MG63 (cell line): ENCODE results near the gene LRIG3. TPM values are rescaled to one million over a fixed set of nuclear protein-coding genes. Genes with fewer than 3 reads are reported as not detected.

Experiments
- DNase-seq: peaks from one replicate; pipeline ENCODE4 v3.0.0-alpha.2; 2020
- H3K27me3 ChIP-seq: fragments of 250-450 bp; sonication (Bioruptor Pico); 2 replicates; pipeline ENCODE4 v1.5.1; 2020; ENCODE audit warnings: mild to moderate bottlenecking, moderate library complexity
- H3K36me3 ChIP-seq: fragments of 250-450 bp; sonication (Bioruptor Pico); 2 replicates; pipeline ENCODE4 v1.5.1; 2020; ENCODE audit warnings: mild to moderate bottlenecking, moderate library complexity
- H3K4me3 ChIP-seq: fragments of 250-450 bp; sonication (Bioruptor Pico); 2 replicates; pipeline ENCODE4 v1.5.1; 2020; ENCODE audit warnings: mild to moderate bottlenecking, moderate library complexity
- H3K9me3 ChIP-seq: fragments of 250-450 bp; sonication (Bioruptor Pico); 2 replicates; pipeline ENCODE4 v1.5.1; 2020; ENCODE audit warnings: mild to moderate bottlenecking, moderate library complexity
- total RNA-seq: library from RNA; depleted of rRNA; stranded (reverse); fragments of >200 nt; shearing (Covaris generic); gene quantifications from 2 replicates; pipeline ENCODE4 v1.2.3, GENCODE V29; 2014; ENCODE audit warnings: low replicate concordance

The LRIG3 gene
- total RNA-seq, 1 experiment from 2014 or later = 20.9 TPM

- Histone ChIP-seq H3K36me3 (no peaks in the 10 kb centered on the region), H3K4me3 (no peak overlapping the region), H3K9me3 (no peaks in the 10 kb centered on the region), H3K27me3 (no peaks in the 10 kb centered on the region)
- DNase-seq = no peak
Measured at GRCh38 chr12:58942345-58942744, 22.0 kb upstream of the LRIG3 start.

- no peaks in the 10 kb centered on the region for H3K9me3 ChIP-seq
- no peaks in the 10 kb centered on the region for H3K27me3 ChIP-seq
- no peak for DNase-seq
- H3K36me3 ChIP-seq = no peaks in the 10 kb centered on the region
- H3K4me3 ChIP-seq = no peak overlapping the region
Measured at GRCh38 chr12:58939399-58940100, 19.2 kb upstream of the LRIG3 start.

GRCh38 chr12:58938440-58938839 is 18.1 kb upstream of the LRIG3 start:
- Histone ChIP-seq H3K27me3 (no peaks in the 10 kb centered on the region), H3K4me3 (no peak overlapping the region), H3K36me3 (no peaks in the 10 kb centered on the region), H3K9me3 (no peaks in the 10 kb centered on the region)
- no peak for DNase-seq

GRCh38 chr12:58934528-58934927 is 14.2 kb upstream of the LRIG3 start:
- no peak overlapping the region for H3K4me3 ChIP-seq
- H3K27me3 ChIP-seq = no peaks in the 10 kb centered on the region
- no peaks in the 10 kb centered on the region for H3K36me3 ChIP-seq
- no peak for DNase-seq
- no peaks in the 10 kb centered on the region for H3K9me3 ChIP-seq

- H3K27me3 ChIP-seq = no peaks in the 10 kb centered on the region
- H3K9me3 ChIP-seq = no peaks in the 10 kb centered on the region
- no peak for DNase-seq
- H3K36me3 ChIP-seq = no peaks in the 10 kb centered on the region
- H3K4me3 ChIP-seq = no peak overlapping the region
Measured at GRCh38 chr12:58932806-58933681, 12.7 kb upstream of the LRIG3 start.

GRCh38 chr12:58931518-58931917 is 11.2 kb upstream of the LRIG3 start:
- no peak for DNase-seq
- Histone ChIP-seq H3K4me3 (no peak overlapping the region), H3K9me3 (no peaks in the 10 kb centered on the region), H3K27me3 (no peaks in the 10 kb centered on the region), H3K36me3 (no peaks in the 10 kb centered on the region)

GRCh38 chr12:58930770-58931324 is 10.5 kb upstream of the LRIG3 start:
- no peak overlapping the region for H3K4me3 ChIP-seq
- H3K36me3 ChIP-seq = no peaks in the 10 kb centered on the region
- DNase-seq = no peak
- no peaks in the 10 kb centered on the region for H3K9me3 ChIP-seq
- H3K27me3 ChIP-seq = no peaks in the 10 kb centered on the region

- no peaks in the 10 kb centered on the region for H3K9me3 ChIP-seq
- no peaks in the 10 kb centered on the region for H3K36me3 ChIP-seq
- no peak for DNase-seq
- no peaks in the 10 kb centered on the region for H3K27me3 ChIP-seq
- no peak overlapping the region for H3K4me3 ChIP-seq
Measured at GRCh38 chr12:58927120-58927519, 6.8 kb upstream of the LRIG3 start.

- DNase-seq = no peak
- Histone ChIP-seq H3K27me3 (no peaks in the 10 kb centered on the region), H3K36me3 (no peaks in the 10 kb centered on the region)
Measured at GRCh38 chr12:58926586-58926985, 6.3 kb upstream of the LRIG3 start.

GRCh38 chr12:58925751-58926150 is 5.4 kb upstream of the LRIG3 start:
- Histone ChIP-seq H3K9me3 (no peaks in the 10 kb centered on the region), H3K4me3 (no peak overlapping the region), H3K36me3 (no peaks in the 10 kb centered on the region), H3K27me3 (no peaks in the 10 kb centered on the region)
- no peak for DNase-seq

More at GRCh38 chr12:58926586-58926985, 6.3 kb upstream of the LRIG3 start:
- no peak overlapping the region for H3K4me3 ChIP-seq
- H3K9me3 ChIP-seq = no peaks in the 10 kb centered on the region

GRCh38 chr12:58925111-58925611 is 4.9 kb upstream of the LRIG3 start:
- DNase-seq = no peak
- Histone ChIP-seq H3K9me3 (no peaks in the 10 kb centered on the region), H3K36me3 (no peaks in the 10 kb centered on the region), H3K4me3 (no peak overlapping the region), H3K27me3 (no peaks in the 10 kb centered on the region)

- Histone ChIP-seq H3K4me3 (no peak overlapping the region), H3K36me3 (no peaks in the 10 kb centered on the region), H3K27me3 (no peaks in the 10 kb centered on the region), H3K9me3 (no peaks in the 10 kb centered on the region)
- no peak for DNase-seq
Measured at GRCh38 chr12:58924652-58925051, 4.3 kb upstream of the LRIG3 start.

- no peak for DNase-seq
- no peaks in the 10 kb centered on the region for H3K9me3 ChIP-seq
Measured at GRCh38 chr12:58923781-58924180, 3.5 kb upstream of the LRIG3 start.

GRCh38 chr12:58922849-58923248 is 2.5 kb upstream of the LRIG3 start:
- no peaks in the 10 kb centered on the region for H3K36me3 ChIP-seq
- no peaks in the 10 kb centered on the region for H3K9me3 ChIP-seq
- DNase-seq = peak; percentile 22

More at GRCh38 chr12:58923781-58924180, 3.5 kb upstream of the LRIG3 start:
- no peak overlapping the region for H3K4me3 ChIP-seq
- no peaks in the 10 kb centered on the region for H3K27me3 ChIP-seq
- no peaks in the 10 kb centered on the region for H3K36me3 ChIP-seq

GRCh38 chr12:58920961-58921861 is 907 bp upstream of the LRIG3 start:
- Histone ChIP-seq H3K9me3 (no peaks in the 10 kb centered on the region), H3K27me3 (no peaks in the 10 kb centered on the region), H3K4me3 (peak overlapping the region; percentile 81), H3K36me3 (no peaks in the 10 kb centered on the region)
- no peak for DNase-seq

More at GRCh38 chr12:58922849-58923248, 2.5 kb upstream of the LRIG3 start:
- Histone ChIP-seq H3K27me3 (no peaks in the 10 kb centered on the region), H3K4me3 (no peak overlapping the region)
